Right ventricle myocardium superior (tissue), 1 donor: ENCODE measurements around the gene OGFOD3. TPM values are rescaled to one million over a fixed set of nuclear protein-coding genes. Genes with fewer than 3 reads are reported as not detected.

Experiments used
- ATAC-seq: fragments of 200-7000 bp; cut with Tn5 transposase; one replicate; pipeline ENCODE4 v1.9.1; 2020; ENCODE audit warnings: mild to moderate bottlenecking; ENCODE audit not compliant: poor library complexity
- DNase-seq: peaks from one replicate; pipeline ENCODE4 v3.0.0-alpha.2; 2020
- intact Hi-C: fragments of 100-400 bp; cut with DNase I; formaldehyde crosslinking; loops from one replicate; pipeline ENCODE4 v1.11.2; 2022
- total RNA-seq: library from RNA; stranded (reverse); fragmentation: NEBNext Ultra II Directional; extraction: Animal tissue kit (Norgen Biotek cat#: 25700); gene quantifications from one replicate; pipeline ENCODE4 v1.2.1, GENCODE V29; 2021
- donor health status: DM: no; HTN: yes; CAD: no; lungs with severe emphysema.

Gene OGFOD3
- total RNA-seq, 1 donor from 2014 or later: 29.9 TPM

DNA sequence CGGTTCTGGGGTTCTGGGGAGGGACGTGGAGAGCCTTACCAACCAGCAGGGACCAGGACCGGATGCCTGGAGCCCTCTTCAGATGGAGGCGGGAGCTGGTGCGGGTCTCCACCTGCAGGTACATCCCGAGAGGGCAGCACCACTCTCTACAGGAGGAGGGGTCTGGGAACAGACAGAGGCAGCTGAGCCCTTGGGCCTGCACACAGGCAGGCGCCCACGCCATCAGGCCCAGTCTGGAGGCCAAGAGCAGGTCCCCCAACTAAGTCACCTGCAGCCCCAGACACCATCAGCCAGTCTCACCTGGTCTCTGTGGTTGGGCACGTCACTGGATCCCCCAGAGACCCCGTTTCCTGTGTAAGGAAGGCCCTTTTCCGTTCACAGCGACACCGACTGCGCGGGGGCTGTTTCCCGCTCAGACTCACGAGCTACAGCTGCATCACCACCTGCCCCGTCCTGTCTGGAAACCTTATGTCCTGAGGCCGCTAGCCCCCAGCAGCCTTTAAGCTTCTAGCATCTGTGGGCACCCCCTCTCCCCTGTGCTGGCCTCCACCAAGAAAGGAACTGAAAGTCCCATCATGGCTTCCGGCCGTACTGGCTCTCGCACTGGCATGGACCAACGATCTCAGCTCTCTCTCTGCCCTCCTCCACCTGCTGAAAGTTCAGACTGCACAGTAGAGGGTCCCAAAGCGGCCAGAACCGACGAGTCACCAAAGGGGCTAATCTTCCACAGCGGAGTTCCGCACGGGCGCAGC lies 30.9 kb upstream of the OGFOD3 start:
- ATAC-seq (peak; percentile 3), DNase-seq (peak; percentile 57)
- intact Hi-C loops: no loop called here

DNA sequence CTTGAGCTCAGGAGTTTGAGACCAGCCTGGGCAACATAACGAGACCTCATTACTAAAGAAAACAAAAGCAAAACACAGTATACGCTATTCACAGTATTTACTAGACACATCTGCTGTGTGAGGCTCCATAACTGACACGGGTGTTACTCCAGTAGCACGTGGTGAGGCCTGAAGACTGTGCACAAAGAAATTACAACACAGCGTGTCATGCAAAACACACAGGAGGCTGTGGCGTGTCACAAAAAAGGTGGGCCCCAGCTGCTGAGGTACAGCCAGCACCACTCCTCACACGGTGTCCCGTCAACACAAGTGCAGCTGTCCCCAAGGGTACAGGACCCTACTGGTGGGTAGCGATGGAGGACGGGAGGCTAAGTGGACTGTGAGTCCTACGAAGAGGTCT lies 29.5 kb upstream of the OGFOD3 start:
- intact Hi-C loops: no loop called here
- DNase-seq (no peak), ATAC-seq (no peak)

DNA sequence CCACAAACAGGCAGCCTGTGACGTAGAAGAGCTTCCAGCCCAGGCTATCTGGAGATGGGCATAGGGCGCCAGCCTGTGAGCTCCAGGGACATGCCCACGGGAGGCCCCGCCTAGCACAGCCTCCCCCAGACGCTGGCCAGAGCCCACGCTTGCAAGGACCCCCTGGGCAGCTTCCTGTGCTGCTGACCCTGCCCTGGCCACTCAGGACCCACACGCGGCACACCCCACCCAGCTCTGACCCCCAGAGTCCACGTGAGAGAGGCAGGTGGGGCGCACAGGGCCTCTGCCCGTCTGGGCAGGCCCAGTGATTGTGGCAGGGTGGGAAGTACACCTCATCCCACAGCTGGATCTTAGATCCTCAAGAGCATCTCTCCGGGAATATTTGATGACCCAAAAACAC lies 28.3 kb upstream of the OGFOD3 start:
- no peak for ATAC-seq
- intact Hi-C loops: no loop called here
- DNase-seq: no peak

DNA sequence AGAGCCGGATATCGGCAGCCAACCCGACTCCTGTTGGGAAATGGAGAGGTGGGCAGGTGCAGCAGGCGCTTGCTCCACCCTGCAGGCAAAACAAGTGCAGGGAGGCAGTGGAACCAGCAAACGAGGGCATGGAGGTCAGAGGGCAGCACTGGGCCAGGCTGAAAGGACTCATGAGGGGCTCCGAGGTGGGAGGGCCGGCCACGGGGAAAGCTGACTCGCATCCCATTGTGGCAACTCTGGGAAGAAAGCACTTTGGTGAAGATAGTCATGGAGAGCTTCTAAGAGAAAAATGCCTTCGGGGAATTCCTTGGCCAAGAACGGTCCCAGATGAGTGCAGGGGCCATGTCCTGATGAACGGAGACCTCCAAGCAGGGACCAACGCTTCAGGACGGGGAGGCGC lies 27.7 kb upstream of the OGFOD3 start:
- no peak for DNase-seq
- no peak for ATAC-seq
- intact Hi-C loops: no loop called here

DNA sequence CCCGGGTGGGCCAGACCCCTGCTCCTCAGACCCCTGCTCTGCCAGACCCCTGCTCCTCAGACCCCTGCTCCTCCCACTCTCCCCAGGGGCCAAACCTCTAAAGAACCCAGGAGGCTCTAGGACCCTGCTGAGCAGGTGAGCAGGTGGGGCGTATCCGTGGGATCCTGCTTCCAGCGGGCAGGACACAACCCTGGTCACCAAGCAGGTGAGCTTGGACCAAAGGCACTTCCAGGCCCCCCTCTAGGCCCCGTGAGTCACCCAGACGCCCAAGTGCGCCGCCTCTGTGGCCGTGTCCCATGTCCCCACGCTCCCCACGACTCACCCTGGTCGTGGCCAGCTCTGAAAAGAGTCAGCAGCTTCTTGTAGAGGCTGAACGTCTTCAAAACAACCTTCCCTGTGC lies 27.2 kb upstream of the OGFOD3 start:
- DNase-seq (no peak), ATAC-seq (no peak)
- intact Hi-C loops: no loop called here

DNA sequence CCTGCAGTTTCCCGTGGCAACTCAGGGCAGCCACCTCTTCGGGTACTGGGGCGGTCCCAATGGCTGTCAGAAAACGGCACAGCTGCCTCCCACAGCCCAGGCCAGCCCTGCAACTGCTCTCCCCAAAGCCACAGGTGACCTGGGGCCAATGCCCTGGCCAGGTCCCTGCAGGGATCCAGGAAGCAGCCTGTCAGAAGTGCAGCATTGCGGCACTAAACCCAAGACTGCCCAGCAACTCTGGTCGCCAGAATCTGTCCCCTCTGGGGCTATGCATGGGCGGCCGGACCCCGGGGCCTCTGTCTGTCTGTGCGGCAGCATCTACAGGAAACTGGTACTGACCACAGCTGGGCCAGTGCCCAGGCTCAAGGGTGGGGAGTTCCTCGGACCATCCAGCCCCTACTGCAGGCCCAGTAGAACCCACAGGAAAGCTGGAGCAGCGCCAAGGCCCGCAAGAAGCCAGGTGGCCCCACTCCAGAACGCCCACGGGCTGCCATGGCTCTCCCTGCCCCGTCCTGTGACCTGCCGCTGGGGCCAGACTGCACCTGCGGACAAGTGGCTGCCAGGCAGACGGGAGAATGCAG lies 26.6 kb upstream of the OGFOD3 start:
- DNase-seq: no peak
- intact Hi-C loops: no loop called here
- ATAC-seq: no peak

DNA sequence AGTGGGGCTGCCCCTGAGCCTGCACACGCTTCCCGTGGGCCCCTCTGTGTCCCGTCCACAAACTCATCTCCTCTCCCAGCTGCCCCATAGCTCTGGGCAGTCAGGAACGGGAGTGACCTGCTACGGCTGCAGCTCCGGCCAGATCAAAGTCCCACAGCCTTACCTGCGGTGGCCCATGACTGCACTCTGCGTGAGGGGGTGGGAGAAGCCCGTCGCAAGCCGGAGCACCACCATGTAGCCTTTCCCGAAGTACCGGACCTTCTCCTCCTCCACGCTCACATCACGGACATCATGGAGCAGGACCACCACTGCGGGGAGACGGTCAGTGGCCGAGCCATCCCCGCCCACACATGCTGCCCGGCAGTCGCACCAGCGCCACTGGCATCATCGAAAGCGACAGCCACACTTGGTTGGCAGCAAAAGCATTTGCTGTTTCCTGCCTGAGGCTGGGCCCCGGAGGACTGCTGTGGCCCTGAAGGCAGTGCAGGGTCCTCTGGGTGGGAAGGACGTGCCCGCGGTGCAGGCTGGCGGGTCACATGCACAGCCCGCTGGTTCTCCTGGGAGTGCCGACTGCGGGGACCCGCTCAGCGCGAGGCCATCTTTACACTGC lies 26.0 kb upstream of the OGFOD3 start:
- ATAC-seq: no peak
- no peak for DNase-seq
- intact Hi-C loops: no loop called here

DNA sequence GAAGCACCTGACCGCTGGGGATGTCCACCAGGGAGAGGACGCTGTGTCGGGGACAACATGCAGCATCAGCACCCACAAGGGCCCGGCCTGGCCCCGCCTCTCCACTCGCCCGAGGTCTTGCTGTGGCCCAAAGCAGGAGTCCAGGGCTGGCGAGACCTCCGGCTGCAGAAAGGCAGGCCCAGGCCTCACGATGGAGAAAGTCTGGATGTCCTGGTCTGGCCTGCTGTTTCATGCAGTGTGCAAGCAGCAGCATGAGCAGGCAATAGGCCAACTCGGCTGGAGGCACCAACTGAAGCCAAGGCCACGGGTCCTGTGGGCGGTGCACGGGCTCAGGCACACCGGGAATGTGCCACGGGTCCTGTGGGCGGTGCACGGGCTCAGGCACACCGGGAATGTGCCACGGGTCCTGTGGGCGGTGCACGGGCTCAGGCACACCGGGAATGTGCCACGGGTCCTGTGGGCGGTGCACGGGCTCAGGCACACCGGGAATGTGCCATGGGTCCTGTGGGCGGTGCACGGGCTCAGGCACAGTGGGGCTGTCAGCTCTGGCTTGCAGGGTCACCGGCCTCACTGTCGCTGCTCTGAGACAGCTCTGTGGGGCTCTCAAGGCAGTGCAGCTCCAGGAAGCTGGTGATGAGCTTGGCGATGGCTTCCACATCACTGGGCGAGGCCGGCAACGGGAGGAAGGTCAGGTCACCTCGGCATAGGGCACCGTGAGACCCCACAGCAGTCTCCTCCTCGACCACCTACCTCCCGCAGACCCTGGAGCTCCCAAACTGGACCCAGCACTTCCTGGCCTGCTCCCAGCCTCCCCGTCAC lies 25.3 kb upstream of the OGFOD3 start:
- DNase-seq (no peak), ATAC-seq (no peak)
- intact Hi-C loops: no loop called here

DNA sequence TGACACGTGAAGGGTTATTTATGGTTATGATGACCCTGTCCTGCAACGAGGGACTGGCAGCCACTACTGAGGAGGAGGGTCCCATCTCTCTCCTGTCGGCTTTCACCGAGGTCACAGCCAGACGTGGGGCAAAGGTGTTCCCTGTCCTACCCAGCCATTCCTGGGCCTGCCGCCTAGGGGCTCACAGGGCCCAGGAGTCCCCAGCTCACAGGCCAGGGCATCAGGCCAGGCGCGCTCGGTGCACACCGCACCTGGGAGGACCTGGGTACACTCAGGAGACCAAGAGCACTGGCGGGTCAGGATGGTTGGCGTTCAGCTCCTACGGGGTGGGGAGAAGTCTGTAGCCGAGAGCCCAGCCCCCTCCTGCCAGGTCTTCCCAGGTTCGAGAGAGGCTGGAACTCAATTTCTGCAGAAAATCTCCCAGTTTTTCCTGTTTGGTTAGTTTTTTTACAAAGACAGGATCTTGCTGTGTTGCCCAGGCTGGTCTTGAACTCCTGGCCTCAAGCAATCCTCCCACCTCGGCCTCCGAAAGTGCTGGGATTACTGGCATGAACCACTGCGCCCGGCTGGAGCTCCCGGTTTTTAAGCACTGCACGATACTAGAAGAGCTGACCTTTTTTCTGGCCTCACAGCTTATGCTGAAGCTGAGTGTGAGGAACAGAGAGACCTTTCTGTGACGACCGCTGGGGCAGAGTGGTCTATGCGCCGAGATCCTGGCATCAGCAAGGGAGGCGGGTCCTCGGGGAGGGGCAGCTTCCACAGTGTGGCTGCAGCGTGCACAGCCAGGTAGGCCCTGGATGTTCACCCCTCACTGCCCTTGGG lies 24.5 kb upstream of the OGFOD3 start:
- ATAC-seq: no peak
- intact Hi-C loops: no loop called here
- no peak for DNase-seq

DNA sequence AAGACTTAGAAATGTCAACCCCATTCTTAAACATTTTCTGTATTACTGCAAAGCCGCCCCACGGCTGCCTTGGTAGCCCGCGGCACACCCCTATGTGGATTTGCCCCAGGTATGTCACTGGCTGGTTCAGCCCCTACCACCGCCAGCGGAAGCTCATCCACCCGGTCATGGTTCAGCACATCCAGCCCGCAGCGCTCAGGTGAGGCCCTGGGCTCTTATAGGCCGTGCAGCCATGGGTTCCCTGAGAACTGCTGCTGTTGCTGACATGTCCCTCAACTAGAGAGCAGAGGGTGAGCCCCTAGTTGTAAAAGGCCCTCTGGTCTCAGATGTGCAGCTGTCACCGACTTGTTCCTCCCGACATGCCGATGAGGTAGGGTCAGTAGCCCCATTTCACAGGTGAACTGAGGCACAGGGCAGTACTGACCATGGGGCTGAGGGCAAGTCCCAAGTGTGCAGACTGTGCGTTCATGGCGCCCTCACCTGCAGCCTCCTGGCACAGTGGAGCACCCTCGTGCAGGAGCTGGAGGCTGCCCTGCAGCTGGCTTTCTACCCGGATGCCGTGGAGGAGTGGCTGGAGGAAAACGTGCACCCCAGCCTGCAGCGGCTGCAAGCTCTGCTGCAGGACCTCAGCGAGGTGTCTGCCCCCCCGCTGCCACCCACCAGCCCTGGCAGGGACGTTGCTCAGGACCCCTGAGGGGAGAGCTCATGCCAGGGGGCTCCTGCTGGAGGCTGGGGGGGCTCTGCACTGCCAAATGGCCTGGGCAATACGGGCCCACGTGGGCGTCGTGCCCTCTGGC lies 23.5 kb upstream of the OGFOD3 start:
- no peak for ATAC-seq
- intact Hi-C loops: no loop called here

DNA sequence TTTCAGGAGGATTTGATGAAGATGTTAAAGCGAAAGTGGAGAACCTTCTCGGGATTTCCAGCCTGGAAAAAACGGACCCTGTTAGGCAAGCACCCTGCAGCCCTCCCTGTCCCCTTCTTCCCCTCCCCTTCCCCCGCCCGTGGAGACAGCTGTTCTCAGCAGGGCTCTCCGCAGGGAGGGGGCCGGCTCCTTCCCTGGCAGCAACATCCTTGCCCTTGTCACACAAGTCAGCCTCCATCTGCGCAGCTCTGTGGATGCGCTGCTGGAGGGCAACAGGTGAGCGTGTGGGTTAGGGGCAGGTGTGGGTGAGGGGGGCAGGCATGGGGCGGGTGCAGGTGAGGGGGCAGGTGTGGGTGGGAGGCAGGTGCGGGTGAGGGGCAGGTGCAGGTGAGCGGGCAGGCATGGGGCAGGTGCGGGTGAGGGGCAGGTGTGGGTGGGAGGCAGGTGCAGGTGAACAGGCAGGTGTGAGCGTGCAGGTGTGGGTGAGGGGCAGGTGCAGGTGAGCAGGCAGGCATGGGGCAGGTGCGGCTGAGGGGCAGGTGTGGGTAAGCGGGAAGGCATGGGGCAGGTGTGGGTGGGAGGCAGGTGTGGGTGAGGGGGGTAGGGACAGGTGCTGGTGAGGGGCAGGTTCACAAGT lies 22.7 kb upstream of the OGFOD3 start:
- ATAC-seq: no peak
- intact Hi-C loops: no loop called here
- peak; percentile 61 for DNase-seq

More for the DNA sequence above, 23.5 kb upstream of the OGFOD3 start:
- no peak for DNase-seq

DNA sequence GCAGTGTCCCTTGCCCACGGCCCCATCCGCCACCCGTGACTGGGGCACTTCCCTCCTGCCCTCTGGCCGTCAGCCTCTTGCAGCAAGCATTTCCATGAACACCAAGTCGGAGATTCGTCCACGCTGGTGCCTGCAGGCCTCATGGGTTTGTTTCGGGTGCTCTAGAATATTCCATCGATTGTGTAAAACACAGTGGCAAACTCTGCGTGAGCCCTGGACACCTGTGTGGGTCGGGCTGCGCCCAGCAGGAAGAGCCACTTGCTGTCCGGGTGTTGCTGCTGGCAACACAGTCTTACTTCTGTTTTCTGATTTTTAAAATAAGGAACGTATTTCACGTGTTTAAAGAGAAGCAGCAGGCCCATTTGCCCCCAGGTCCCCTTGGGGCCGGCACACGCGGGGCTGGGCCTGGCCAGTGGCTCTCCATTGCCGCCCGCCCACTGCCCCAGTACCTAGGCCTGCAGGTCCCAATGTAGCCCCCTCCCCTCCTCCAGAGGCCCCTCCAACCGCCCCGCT lies 22.1 kb upstream of the OGFOD3 start:
- no peak for DNase-seq
- intact Hi-C loops: no loop called here
- ATAC-seq: peak; percentile 16

DNA sequence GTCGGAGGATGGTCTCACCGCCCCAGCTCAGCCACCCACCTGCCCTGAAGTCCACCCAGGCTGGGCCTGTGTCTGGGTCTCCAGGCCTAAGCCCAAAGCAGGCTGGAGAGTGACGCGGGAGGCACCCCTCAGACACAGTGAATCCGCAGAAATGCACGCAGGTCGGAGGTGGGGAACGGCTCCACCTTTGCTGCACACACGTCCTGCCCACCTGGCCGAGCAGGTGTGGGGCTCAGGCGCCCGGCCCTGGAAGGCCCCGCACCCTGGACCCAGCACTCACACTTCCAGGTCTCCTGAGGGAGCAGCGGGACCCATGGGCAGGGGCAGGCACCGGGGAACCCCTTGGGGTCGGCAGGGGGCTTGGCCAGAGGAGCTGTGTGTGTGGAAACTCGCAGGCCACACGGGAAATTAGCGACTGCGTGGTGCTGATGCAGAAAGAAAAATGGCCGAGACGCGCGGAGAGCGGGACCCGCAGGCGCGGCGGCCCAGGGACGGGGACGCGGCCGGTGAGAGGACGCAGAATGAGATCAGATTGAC lies 21.5 kb upstream of the OGFOD3 start:
- intact Hi-C loops: no loop called here
- DNase-seq: no peak
- ATAC-seq: no peak

DNA sequence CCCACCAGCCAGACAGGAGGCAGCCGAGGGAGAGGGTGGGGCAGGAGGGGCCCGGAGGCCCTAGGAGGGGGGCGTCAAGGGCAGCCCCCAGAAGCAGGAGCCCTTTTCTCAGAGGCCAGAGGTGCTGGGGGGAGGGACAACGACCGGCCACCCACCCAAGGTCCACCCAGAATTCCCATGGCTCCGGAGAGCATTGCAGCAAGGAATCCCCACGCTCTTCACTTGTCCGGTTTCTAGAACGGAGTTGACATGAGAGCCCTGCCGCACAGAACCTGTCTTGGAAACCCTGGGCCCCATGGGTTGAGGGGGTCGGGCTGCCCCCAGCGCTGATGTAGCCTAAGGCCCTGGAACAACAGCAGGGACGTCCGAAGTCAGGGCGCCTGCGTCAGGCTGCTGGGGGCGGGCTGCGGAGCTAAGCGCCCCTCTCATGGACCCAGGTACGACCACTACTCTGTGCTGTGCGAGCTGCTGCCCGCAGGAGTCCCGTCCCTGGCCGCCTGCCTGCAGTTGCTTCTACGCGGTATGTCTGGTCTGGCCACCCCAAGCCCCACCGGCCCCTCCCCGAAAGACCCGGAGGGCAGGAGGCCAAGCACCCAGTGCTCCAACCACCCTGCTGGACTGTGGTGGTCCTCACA lies 20.9 kb upstream of the OGFOD3 start:
- intact Hi-C loops: no loop called here

DNA sequence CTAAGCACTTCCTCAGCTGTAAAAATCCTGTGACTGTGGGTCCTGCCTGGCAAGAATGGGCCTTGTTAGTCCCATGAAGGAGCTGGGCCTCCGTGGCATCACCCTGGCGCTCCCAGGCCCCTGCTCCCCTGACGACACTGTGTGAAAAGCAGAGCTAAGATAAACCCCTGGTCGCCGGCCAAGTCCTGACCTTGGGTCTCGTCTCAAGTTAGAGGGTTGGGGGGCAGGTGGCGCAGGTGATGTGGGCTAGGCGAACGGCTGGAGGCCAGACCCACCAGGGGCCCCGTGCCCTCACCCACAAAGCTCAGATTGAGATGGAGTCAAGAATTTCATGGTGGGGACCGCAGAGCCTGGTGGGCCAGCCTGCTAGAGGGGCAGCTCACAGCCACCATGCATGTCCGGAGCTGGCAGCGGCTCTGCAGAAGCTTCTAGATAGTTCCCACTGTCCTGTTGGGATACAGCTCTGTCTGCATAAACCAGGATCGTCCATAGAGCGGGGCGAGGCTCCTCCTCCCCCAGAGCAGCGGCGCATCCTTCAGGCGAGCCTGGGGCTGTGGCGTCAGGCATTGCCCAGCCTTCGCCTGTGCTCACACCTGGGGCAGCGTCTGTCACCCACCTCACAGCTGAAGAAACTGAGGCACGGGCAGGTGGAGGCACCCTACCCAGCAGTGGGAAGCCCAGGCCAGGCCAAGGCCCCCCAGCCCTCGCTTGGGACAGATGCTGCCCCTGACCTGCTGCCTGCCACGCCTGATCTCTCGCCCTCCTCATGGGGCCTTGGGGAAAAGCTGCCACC lies 20.2 kb upstream of the OGFOD3 start:
- no peak for ATAC-seq
- no peak for DNase-seq
- intact Hi-C loops: no loop called here

More for the DNA sequence above, 20.9 kb upstream of the OGFOD3 start:
- DNase-seq: no peak
- no peak for ATAC-seq

DNA sequence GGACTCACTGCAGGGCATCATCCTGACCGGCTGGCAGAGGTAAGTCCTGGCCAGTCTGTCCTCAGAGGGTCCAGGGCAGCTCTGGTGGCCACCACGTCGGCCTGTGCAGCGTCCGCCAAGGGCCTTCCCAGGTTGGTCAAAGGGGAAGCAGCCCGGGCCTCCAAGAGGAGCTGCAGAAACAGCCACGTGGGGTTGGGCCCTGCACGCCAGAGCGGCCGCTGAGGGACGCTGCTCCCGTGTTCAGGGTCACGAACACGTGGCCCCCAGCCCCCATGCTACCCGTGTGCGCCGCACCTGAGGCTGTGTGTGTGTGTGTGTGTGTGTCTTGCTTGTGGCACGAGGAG lies 18.9 kb upstream of the OGFOD3 start:
- DNase-seq (no peak), ATAC-seq (no peak)
- intact Hi-C loops: no loop called here
